Breast epithelium (tissue), 4 donors: ENCODE data around the gene AP1AR. TPM values are rescaled to one million over a fixed set of nuclear protein-coding genes. Genes with fewer than 3 reads are reported as not detected.
A peak's percentile ranks its signal among the peaks of the same experiment; 100 is the strongest.

ENCODE experiments used
- DNase-seq, 2 donors: peaks; one replicate each; pipeline ENCODE4 v3.0.0-alpha.2; 2019; ENCODE audit warnings: low spot score in 2 of 2
- H3K27ac ChIP-seq, 2 donors: fragments of 200-600 bp; sonication (generic) in 1 of 2; one replicate each; pipeline ENCODE4 v1.5.1; 2016 to 2019; ENCODE audit warnings: mild to moderate bottlenecking in 1 of 2
- H3K27me3 ChIP-seq, 2 donors: fragments of 200-600 bp; sonication (generic) in 1 of 2; one replicate each; pipeline versions ENCODE4 v1.5.1 to v1.6.0; 2017 to 2019; ENCODE audit warnings: control low read depth in 1 of 2, mild to moderate bottlenecking in 1 of 2
- H3K36me3 ChIP-seq: fragments of 200-600 bp; one replicate; pipeline ENCODE4 v1.5.1; 2019
- H3K4me1 ChIP-seq, 2 donors: fragments of 200-600 bp; sonication (generic); one replicate each; pipeline ENCODE4 v1.5.1; 2016 to 2019; ENCODE audit warnings: control low read depth in 1 of 2
- H3K4me3 ChIP-seq, 3 donors: fragments of 200-600 bp; sonication (generic); 1 replicate in 2 of 3; 2 replicates in 1 of 3; pipeline ENCODE4 v1.5.1; 2016 to 2019; ENCODE audit warnings: mild to moderate bottlenecking in 3 of 3, moderate library complexity in 2 of 3
- H3K9me3 ChIP-seq, 2 donors: fragments of 200-600 bp; sonication (generic) in 1 of 2; one replicate each; pipeline ENCODE4 v1.5.1; 2016 to 2019; ENCODE audit warnings: control low read depth in 1 of 2
- POLR2A ChIP-seq: fragments of 450-650 bp; IDR thresholded peaks from one replicate; pipeline ENCODE4 v1.6.1; 2016; ENCODE audit warnings: antibody characterized with exemption, mild to moderate bottlenecking, moderate library complexity
- POLR2AphosphoS5 ChIP-seq, 3 donors: sonication (generic); formaldehyde crosslinking; IDR thresholded peaks; one replicate each; pipeline ENCODE4 v1.6.1; 2017; ENCODE audit warnings: antibody characterized with exemption in 3 of 3
- intact Hi-C: fragments of 100-400 bp; cut with DNase I; formaldehyde crosslinking; loops from one replicate; pipeline ENCODE4 v1.15.1; 2023; ENCODE audit warnings: low total_unique reads
- total RNA-seq, 3 donors: library from RNA; depleted of rRNA; stranded (reverse); fragments of >200 nt; gene quantifications; one replicate each; pipeline ENCODE4 v1.1.0, GENCODE V29; 2016
- TF ChIP-seq, protein P1 (sequence below), 3 donors: fragments of 450-650 bp; IDR thresholded peaks; one replicate each; pipeline ENCODE4 v1.5.1; 2016 to 2017; ENCODE audit warnings: antibody characterized with exemption in 3 of 3, mild to moderate bottlenecking in 3 of 3, moderate library complexity in 3 of 3

AP1AR gene
- total RNA-seq, 3 donors from 2014 or later, result 20.2 to 36.1 (median 23.6) TPM

DNA sequence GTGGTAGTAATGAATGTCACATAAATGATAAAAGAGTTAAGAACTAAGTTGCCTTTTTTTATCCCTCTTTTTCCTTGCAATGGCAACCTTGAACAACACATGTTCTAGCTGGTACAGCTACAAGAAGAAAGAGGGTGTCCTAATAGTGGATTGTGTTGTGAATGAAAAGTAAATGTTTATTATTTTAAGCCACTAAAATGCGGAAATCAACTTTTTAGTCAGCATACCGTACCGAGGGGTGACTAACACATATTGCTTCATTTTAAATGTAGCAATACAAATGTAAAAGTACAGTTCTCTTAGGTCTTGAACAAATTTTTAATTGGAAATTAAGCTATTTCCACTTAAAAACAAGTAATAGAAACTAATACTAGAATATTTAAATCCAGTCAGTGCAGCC, 17.7 kb upstream of the AP1AR start:
- intact Hi-C loops, result no loop called here
- Histone ChIP-seq H3K36me3 (no peaks in the 10 kb centered on the region), H3K4me1 (no peaks in the 10 kb centered on the region), H3K4me3 (no peak overlapping the region), H3K9me3 (no peaks in the 10 kb centered on the region), H3K27ac (no peak overlapping the region), H3K27me3 (no peaks in the 10 kb centered on the region)
- TF ChIP-seq POLR2A (no peak), POLR2AphosphoS5 (IDR thresholded peaks at IDR 0.05) (no peak)
- TF ChIP-seq, protein P1, sequence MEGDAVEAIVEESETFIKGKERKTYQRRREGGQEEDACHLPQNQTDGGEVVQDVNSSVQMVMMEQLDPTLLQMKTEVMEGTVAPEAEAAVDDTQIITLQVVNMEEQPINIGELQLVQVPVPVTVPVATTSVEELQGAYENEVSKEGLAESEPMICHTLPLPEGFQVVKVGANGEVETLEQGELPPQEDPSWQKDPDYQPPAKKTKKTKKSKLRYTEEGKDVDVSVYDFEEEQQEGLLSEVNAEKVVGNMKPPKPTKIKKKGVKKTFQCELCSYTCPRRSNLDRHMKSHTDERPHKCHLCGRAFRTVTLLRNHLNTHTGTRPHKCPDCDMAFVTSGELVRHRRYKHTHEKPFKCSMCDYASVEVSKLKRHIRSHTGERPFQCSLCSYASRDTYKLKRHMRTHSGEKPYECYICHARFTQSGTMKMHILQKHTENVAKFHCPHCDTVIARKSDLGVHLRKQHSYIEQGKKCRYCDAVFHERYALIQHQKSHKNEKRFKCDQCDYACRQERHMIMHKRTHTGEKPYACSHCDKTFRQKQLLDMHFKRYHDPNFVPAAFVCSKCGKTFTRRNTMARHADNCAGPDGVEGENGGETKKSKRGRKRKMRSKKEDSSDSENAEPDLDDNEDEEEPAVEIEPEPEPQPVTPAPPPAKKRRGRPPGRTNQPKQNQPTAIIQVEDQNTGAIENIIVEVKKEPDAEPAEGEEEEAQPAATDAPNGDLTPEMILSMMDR (IDR thresholded peaks at IDR 0.05), result no peak
- no peak for DNase-seq

DNA sequence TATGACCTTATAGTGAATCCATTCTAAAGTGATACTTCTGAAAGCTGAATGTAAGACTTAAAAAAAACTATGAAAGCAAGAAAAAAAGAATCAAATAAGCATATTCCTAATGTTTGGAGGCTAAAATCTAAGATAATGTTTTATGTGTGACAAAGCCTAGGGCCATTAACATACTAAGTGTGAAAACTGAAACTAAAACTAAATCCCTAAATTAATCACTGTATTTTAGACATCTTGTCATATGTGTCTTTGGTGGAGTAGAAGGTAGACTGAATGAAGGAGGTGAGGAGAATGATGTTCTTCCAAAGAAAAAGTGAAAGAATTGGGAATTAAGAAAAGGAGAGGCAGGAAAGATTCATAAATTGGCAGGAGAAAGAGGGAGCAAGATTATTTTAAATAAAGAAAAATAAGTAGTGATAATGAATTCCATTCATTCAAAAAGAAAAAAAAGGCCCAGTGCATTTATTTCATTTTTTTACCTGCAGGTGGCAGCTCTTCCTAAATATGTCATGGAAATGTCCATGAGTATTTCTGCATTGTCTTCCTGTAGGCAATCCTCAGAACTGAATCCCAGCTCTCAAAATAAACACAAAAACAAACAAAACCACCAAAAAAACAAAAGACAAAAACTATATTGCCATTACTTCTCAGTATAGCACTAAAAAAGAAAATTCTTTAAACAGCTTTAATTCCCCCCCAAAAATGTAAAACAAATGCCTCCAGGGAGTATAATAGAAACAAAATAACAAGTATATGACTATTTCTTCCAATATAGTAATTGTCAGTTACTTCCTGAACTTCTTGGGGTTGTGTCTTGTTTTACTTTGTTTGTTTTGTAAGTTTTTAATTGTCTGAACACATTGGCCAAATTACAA, 17.0 kb upstream of the AP1AR start:
- H3K9me3 ChIP-seq, result no peaks in the 10 kb centered on the region
- no peaks in the 10 kb centered on the region for H3K27me3 ChIP-seq
- H3K27ac ChIP-seq, result no peak overlapping the region
- H3K4me3 ChIP-seq, result no peak overlapping the region
- H3K36me3 ChIP-seq, result no peaks in the 10 kb centered on the region
- DNase-seq, result no peak
- no peaks in the 10 kb centered on the region for H3K4me1 ChIP-seq
- TF ChIP-seq POLR2AphosphoS5 (IDR thresholded peaks at IDR 0.05) (no peak), POLR2A (no peak)
- TF ChIP-seq, protein P1 (IDR thresholded peaks at IDR 0.05), result peak in 2 of 3 donors; percentile 53 to 68
- intact Hi-C loops, result no loop called here

DNA sequence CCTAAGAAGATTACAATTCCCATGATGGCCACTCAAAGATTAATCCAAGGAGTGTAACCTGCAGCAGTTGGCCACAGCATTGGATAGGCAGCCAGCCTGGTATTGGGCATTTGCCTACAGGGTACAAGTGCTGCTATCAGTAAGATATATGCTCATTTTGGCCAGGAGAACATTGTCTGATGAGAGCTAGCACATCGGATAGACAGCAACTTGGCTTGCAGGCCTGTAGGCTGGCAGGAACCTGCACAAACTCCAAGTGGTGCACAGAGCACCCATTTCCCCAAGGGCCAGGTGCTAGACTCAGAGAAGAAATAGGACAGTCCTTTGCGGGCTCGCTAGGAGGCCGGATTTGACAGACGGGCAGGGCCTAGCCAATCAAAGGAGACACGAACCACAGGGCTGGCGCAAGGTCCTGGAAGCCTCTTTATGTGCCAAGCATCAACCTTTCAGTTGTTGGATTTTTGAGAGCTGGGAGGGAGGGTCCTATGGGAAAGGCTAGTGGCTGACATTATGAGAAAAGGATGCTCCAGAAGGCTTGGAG, 11.7 kb upstream of the AP1AR start:
- intact Hi-C loops, result no loop called here
- no peak overlapping the region for H3K27ac ChIP-seq

DNA sequence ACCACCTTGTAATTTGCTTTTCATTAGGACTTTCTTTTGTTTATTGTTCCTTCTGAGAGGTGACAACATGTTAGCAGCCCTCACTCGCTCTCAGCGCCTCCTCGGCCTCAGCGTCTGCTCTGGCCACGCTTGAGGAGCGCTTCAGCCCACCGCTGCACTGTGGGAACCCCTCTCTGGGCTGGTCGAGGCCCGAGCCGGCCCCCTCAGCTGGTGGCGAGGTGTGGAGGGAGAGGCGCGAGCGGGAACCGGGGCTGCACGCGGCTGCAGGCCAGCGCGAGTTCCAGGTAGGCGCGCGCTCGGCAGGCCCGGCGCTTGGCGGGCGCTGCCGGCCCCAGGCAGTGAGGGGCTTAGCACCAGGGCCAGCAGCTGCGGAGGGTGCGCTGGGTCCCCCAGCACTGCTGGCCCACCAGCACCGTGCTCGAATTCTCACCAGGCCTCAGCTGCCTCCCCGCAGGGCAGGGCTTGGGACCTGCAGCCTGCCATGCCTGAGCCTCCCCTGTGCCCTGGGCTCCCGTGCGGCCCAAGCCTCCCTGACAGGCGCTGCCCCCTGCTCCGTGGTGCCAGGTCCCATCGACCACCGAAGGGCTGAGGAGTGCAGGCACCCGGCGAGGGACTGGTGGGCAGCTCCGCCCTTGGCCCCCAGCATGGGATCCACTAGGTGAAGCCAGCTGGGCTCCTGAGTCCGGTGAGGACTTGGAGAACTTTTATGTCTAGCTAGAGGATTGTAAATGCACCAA, 9.2 kb upstream of the AP1AR start:
- DNase-seq, result no peak
- Histone ChIP-seq H3K4me3 (no peak overlapping the region), H3K27ac (no peak overlapping the region), H3K27me3 (no peaks in the 10 kb centered on the region), H3K9me3 (peaks cover 0 to 3% of the 10 kb centered on the region in 2 donors), H3K4me1 (no peaks in the 10 kb centered on the region), H3K36me3 (no peaks in the 10 kb centered on the region)
- TF ChIP-seq, protein P1 (IDR thresholded peaks at IDR 0.05), result no peak
- TF ChIP-seq POLR2A (no peak), POLR2AphosphoS5 (IDR thresholded peaks at IDR 0.05) (no peak)
- intact Hi-C loops, result no loop called here

More for the DNA sequence above, 11.7 kb upstream of the AP1AR start:
- peaks cover 0 to 3% of the 10 kb centered on the region in 2 donors for H3K9me3 ChIP-seq
- H3K36me3 ChIP-seq, result no peaks in the 10 kb centered on the region
- DNase-seq, result no peak
- H3K4me3 ChIP-seq, result no peak overlapping the region
- no peaks in the 10 kb centered on the region for H3K27me3 ChIP-seq
- no peaks in the 10 kb centered on the region for H3K4me1 ChIP-seq
- TF ChIP-seq, protein P1 (IDR thresholded peaks at IDR 0.05), result no peak
- no peak for TF ChIP-seq POLR2AphosphoS5 (IDR thresholded peaks at IDR 0.05)
- no peak for TF ChIP-seq POLR2A

DNA sequence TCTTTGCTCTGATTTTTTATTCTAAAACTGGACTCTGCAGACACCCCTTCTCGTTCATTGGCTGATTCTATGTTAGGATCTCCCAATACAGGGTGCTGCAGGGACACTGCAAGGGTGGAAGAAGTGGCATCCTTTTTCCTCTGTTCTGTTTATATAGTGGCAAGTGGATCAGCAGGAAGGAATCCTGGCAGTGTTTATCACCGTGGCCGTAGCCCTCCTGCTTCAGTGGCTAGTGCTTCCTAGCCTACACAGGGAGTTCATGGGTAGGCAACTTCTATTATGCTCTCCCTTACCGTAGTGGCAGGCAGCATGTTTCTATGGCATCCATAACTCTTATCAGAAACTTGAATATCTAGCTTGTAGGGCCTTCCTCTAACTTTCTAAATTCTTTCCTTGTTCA, 6.4 kb upstream of the AP1AR start:
- no peak for DNase-seq
- H3K27me3 ChIP-seq, result no peaks in the 10 kb centered on the region
- H3K4me1 ChIP-seq, result no peaks in the 10 kb centered on the region
- peaks cover 0 to 3% of the 10 kb centered on the region in 2 donors for H3K9me3 ChIP-seq
- intact Hi-C loops, result no loop called here
- no peak for TF ChIP-seq POLR2A
- TF ChIP-seq POLR2AphosphoS5 (IDR thresholded peaks at IDR 0.05), result no peak
- TF ChIP-seq, protein P1 (IDR thresholded peaks at IDR 0.05), result no peak
- no peak overlapping the region for H3K4me3 ChIP-seq
- no peaks in the 10 kb centered on the region for H3K36me3 ChIP-seq
- no peak overlapping the region for H3K27ac ChIP-seq
